GM06990 (cell line): Measurements from ENCODE around the gene CHST3.

Experiments
- DNase-seq: peaks from one replicate; pipeline ENCODE4 v3.0.0-alpha.2; 2011; ENCODE audit not compliant: insufficient read length; ENCODE audit errors: extremely low read depth
- H3K27me3 ChIP-seq: replicated peaks from 2 replicates; pipeline ENCODE4 v1.6.0; 2011; ENCODE audit warnings: low read length; ENCODE audit not compliant: control insufficient read depth, insufficient read depth
- H3K36me3 ChIP-seq: 2 replicates; pipeline ENCODE4 v1.5.1; 2011; ENCODE audit warnings: low read length; ENCODE audit not compliant: control insufficient read depth, insufficient read depth
- H3K4me3 ChIP-seq: replicated peaks from 2 replicates; pipeline ENCODE4 v1.5.1; 2011; ENCODE audit warnings: low read depth, mild to moderate bottlenecking, control low read depth, low read length
- CTCF ChIP-seq: IDR thresholded peaks from 2 replicates; pipeline ENCODE4 v1.5.1; 2011; ENCODE audit warnings: low read length, control low read depth, mild to moderate bottlenecking, inconsistent platforms; ENCODE audit not compliant: insufficient read depth, poor library complexity, severe bottlenecking

Gene CHST3

GRCh38 chr10:72061930-72062329 is 97.7 kb downstream of the CHST3 start:
- no peak overlapping the region for H3K4me3 ChIP-seq
- no peaks in the 10 kb centered on the region for H3K36me3 ChIP-seq
- H3K27me3 ChIP-seq, result no peaks in the 10 kb centered on the region
- DNase-seq, result no peak
- no peak for TF ChIP-seq CTCF

GRCh38 chr10:72062382-72062781 is 98.2 kb downstream of the CHST3 start:
- no peaks in the 10 kb centered on the region for H3K27me3 ChIP-seq
- no peak overlapping the region for H3K4me3 ChIP-seq
- no peak for TF ChIP-seq CTCF
- DNase-seq, result no peak
- H3K36me3 ChIP-seq, result no peaks in the 10 kb centered on the region
